ENCODE results near the gene CACNG7.

GRCh38 chr19:53915000-53915399 lies 5.9 kb downstream of the CACNG7 start:
- no peak for TF ChIP-seq YY1 (IDR thresholded peaks at IDR 0.05; ENCODE audit: extremely low read depth, insufficient replicate concordance, low read depth, low read length)
- TF ChIP-seq MAX (IDR thresholded peaks at IDR 0.05): no peak
- no peak for TF ChIP-seq POLR2AphosphoS5 (IDR thresholded peaks at IDR 0.05; ENCODE audit: low read depth, low read length)
- TF ChIP-seq CTCF (IDR thresholded peaks at IDR 0.05 in 2 of 3, conservative IDR thresholded peaks at IDR 0.05 in 1 of 3; ENCODE audit: borderline replicate concordance in 1 of 3, insufficient read depth in 1 of 3, low read depth in 2 of 3, low read length in 2 of 3): no peak
- TF ChIP-seq SP1 (IDR thresholded peaks at IDR 0.05; ENCODE audit: low read depth): no peak
- no peak for TF ChIP-seq EZH2phosphoT487 (IDR thresholded peaks at IDR 0.05; ENCODE audit: borderline replicate concordance)
- TF ChIP-seq POLR2A (IDR thresholded peaks at IDR 0.05; ENCODE audit: borderline replicate concordance, extremely low read depth, insufficient read depth, insufficient read length): no peak
- TF ChIP-seq CEBPB (IDR thresholded peaks at IDR 0.05; ENCODE audit: low read depth): no peak
- no peak for TF ChIP-seq EZH2 (IDR thresholded peaks at IDR 0.05)
- no peak for TF ChIP-seq CBX3 (IDR thresholded peaks at IDR 0.05; ENCODE audit: low read depth)
- no peak for TF ChIP-seq REST (IDR thresholded peaks at IDR 0.05; ENCODE audit: low read depth)
- no peak for TF ChIP-seq SRF (IDR thresholded peaks at IDR 0.05; ENCODE audit: low read depth)

Measured in HCT116 (cell line).